HepG2 (cell line): ENCODE data around the gene SLC6A12. TPM values are rescaled to one million over a fixed set of nuclear protein-coding genes. Genes with fewer than 3 reads are reported as not detected.

Source experiments
- ATAC-seq: fragments of 200-7000 bp; cut with Tn5 transposase; 3 replicates; pipeline ENCODE4 v1.9.1; 2020; ENCODE audit warnings: mild to moderate bottlenecking, moderate library complexity
- BruUV-seq: library from RNA; stranded (reverse); fragments of 400-500 nt; replicated peaks from 2 replicates; lab custom pipeline; 2021; lab: Mats Ljungman, UMichigan
- CTCF ChIA-PET: fragments of 300-600 bp; formaldehyde crosslinking; extraction: SDS; loops from one replicate; lab custom pipeline; 2021; ENCODE audit warnings: low total read pairs, inconsistent platforms, low intra/inter-chr PET ratio; lab: Yijun Ruan, JAX
- POLR2A ChIA-PET: fragments of 350-600 bp; sonication (Branson Sonifier 250); formaldehyde crosslinking; loops from one replicate; lab custom pipeline; 2020; ENCODE audit warnings: antibody characterized with exemption, inconsistent platforms; lab: Yijun Ruan, JAX
- DNase-seq: peaks from one replicate; pipeline ENCODE4 v3.0.0-alpha.2; 2015; ENCODE audit warnings: low spot score
- FAIRE-seq: peaks from 3 replicates; lab custom pipeline; 2011; peaks lifted over from hg19 to GRCh38; lab: Jason Lieb, UNC
- H2AFZ ChIP-seq: one replicate; pipeline ENCODE4 v1.6.1; 2011; ENCODE audit warnings: low read length, inconsistent platforms
- H3K27ac ChIP-seq: fragments of 300-600 bp; 3 replicates; pipeline ENCODE4 v1.8.0; 2011; ENCODE audit warnings: mixed run types, mild to moderate bottlenecking, mixed read lengths, low read length, inconsistent platforms; ENCODE audit not compliant: insufficient read depth; ENCODE audit errors: extremely low read length
- H3K27me3 ChIP-seq, 2 experiments: fragments of 200-600 bp in 1 of 2; 2 replicates in 1 of 2; 3 replicates in 1 of 2; pipeline versions ENCODE4 v1.6.0 to v1.8.0; 2011; ENCODE audit warnings: low read length in 2 of 2, mild to moderate bottlenecking in 2 of 2, moderate library complexity in 2 of 2, inconsistent platforms in 1 of 2; ENCODE audit not compliant: insufficient read depth in 2 of 2, control insufficient read depth in 1 of 2
- H3K36me3 ChIP-seq, 2 experiments: fragments of 200-600 bp in 1 of 2; replicated peaks in 1 of 2; 2 replicates in 1 of 2; 3 replicates in 1 of 2; pipeline versions ENCODE4 v1.5.1 to v1.8.0; 2011; ENCODE audit warnings: low read length in 2 of 2, inconsistent platforms in 1 of 2; ENCODE audit not compliant: insufficient read depth in 2 of 2, control insufficient read depth in 1 of 2
- H3K4me1 ChIP-seq: 2 replicates; pipeline ENCODE4 v1.5.1; 2012; ENCODE audit warnings: low read length, inconsistent platforms; ENCODE audit not compliant: insufficient read depth
- H3K4me2 ChIP-seq: 2 replicates; pipeline ENCODE4 v1.6.0; 2011; ENCODE audit warnings: low read depth, low read length, inconsistent platforms
- H3K4me3 ChIP-seq, 3 experiments: fragments of 200-600 bp in 1 of 3; sonication (generic), shearing (Covaris generic) in 1 of 3; replicated peaks in 1 of 3; 2 replicates each; pipeline ENCODE4 v1.5.1; 2011 to 2016; ENCODE audit warnings: low read length in 3 of 3, inconsistent platforms in 2 of 3, low read depth in 2 of 3, mild to moderate bottlenecking in 2 of 3, control low read depth in 1 of 3, mixed read lengths in 1 of 3; ENCODE audit not compliant: insufficient read depth in 1 of 3
- H3K79me2 ChIP-seq: one replicate; pipeline ENCODE4 v1.6.1; 2011; ENCODE audit warnings: low read length, inconsistent platforms; ENCODE audit not compliant: insufficient read depth
- H3K9ac ChIP-seq: 2 replicates; pipeline ENCODE4 v1.6.0; 2011; ENCODE audit warnings: mild to moderate bottlenecking, low read depth, low read length, inconsistent platforms; ENCODE audit not compliant: insufficient read depth
- H3K9me3 ChIP-seq: 2 replicates; pipeline ENCODE4 v1.5.1; 2012; ENCODE audit warnings: mild to moderate bottlenecking, low read length
- H4K20me1 ChIP-seq: 2 replicates; pipeline ENCODE4 v1.6.0; 2011; ENCODE audit warnings: inconsistent platforms, mild to moderate bottlenecking, low read length, moderate library complexity; ENCODE audit not compliant: insufficient read depth
- ASH2L ChIP-seq: fragments of 300-600, 200-600 bp; sonication (generic); IDR thresholded peaks from 2 replicates; pipeline ENCODE4 v1.7.0; 2017; ENCODE audit warnings: low read depth, mild to moderate bottlenecking, moderate library complexity, mixed read lengths, low read length; ENCODE audit not compliant: insufficient read length
- ATM ChIP-seq: fragments of 450-650 bp; IDR thresholded peaks from 2 replicates; pipeline ENCODE4 v1.7.1; 2017; ENCODE audit warnings: mild to moderate bottlenecking, borderline replicate concordance
- CCAR2 ChIP-seq: fragments of 200-400 bp; formaldehyde crosslinking; optimal IDR thresholded peaks from 2 replicates; pipeline ENCODE3; 2018; ENCODE audit warnings: low read depth, mild to moderate bottlenecking, low read length, moderate library complexity
- CEBPG ChIP-seq: IDR thresholded peaks from 2 replicates; pipeline ENCODE4 v1.6.1; 2016
- CHCHD3 ChIP-seq: sonication (generic); formaldehyde crosslinking; IDR thresholded peaks from 2 replicates; pipeline ENCODE4 v1.8.0; 2022; ENCODE audit warnings: mild to moderate bottlenecking, missing genetic modification reagents, moderate library complexity
- CHD2 ChIP-seq: IDR thresholded peaks from 2 replicates; pipeline ENCODE4 v1.6.1; 2011; ENCODE audit warnings: low read depth, low read length, improper control_type of control experiment
- DPF2 ChIP-seq: sonication (generic); formaldehyde crosslinking; IDR thresholded peaks from 2 replicates; pipeline ENCODE4 v1.4.0; 2020; ENCODE audit warnings: mild to moderate bottlenecking, low read depth, missing genetic modification reagents, borderline replicate concordance
- RFXAP ChIP-seq: sonication (generic); formaldehyde crosslinking; IDR thresholded peaks from 2 replicates; pipeline ENCODE4 v1.4.0; 2020; ENCODE audit warnings: missing genetic modification reagents, borderline replicate concordance
- SETDB1 ChIP-seq: sonication (generic); formaldehyde crosslinking; IDR thresholded peaks from 2 replicates; pipeline ENCODE4 v1.5.1; 2020; ENCODE audit warnings: missing genetic modification reagents, mild to moderate bottlenecking, borderline replicate concordance
- TSC22D2 ChIP-seq: sonication (generic); formaldehyde crosslinking; IDR thresholded peaks from 2 replicates; pipeline ENCODE4 v1.5.1; 2020; ENCODE audit warnings: missing genetic modification reagents, mild to moderate bottlenecking, borderline replicate concordance
- ZFP90 ChIP-seq: sonication (generic); formaldehyde crosslinking; IDR thresholded peaks from 2 replicates; pipeline ENCODE4 v1.8.0; 2022; ENCODE audit warnings: missing genetic modification reagents, mild to moderate bottlenecking, inconsistent platforms, borderline replicate concordance
- ZNF101 ChIP-seq: sonication (generic); formaldehyde crosslinking; IDR thresholded peaks from 2 replicates; pipeline ENCODE4 v1.4.0; 2020; ENCODE audit warnings: mild to moderate bottlenecking, low read depth, missing genetic modification reagents, borderline replicate concordance
- ZNF33A ChIP-seq: sonication (generic); formaldehyde crosslinking; IDR thresholded peaks from 2 replicates; pipeline ENCODE4 v1.5.1; 2020; ENCODE audit warnings: missing genetic modification reagents, mild to moderate bottlenecking, moderate library complexity, borderline replicate concordance
- ZNF670 ChIP-seq: sonication (generic); formaldehyde crosslinking; IDR thresholded peaks from 2 replicates; pipeline ENCODE4 v1.8.0; 2022; ENCODE audit warnings: mild to moderate bottlenecking, missing genetic modification reagents, borderline replicate concordance
- WGBS: methylation state at CpG from one replicate; pipeline ENCODE4 v1.1.6; 2017; ENCODE audit warnings: low lambda C conversion rate; 5-methylcytosine and 5-hydroxymethylcytosine counted together
- in situ Hi-C: cut with HindIII; loops from 2 replicates; pipeline ENCODE4 v1.10.0; 2017; ENCODE audit warnings: low pct_unique_long_range_greater_than_20kb; ENCODE audit not compliant: extremely low pct_ligation_motif_present
- intact Hi-C: fragments of 100-400 bp; cut with micrococcal nuclease; formaldehyde crosslinking; loops from one replicate; pipeline ENCODE4 v1.10.0; 2022; ENCODE audit not compliant: unreplicated experiment
- polyA plus RNA-seq, 8 experiments: library from polyadenylated mRNA; depleted of rRNA in 3 of 8; stranded (reverse) in 7 of 8; unstranded in 1 of 8; fragments of >200 nt; fragmentation: Illumina TruSeq in 4 of 8; extraction: Trizol in 4 of 8; gene quantifications; 2 replicates each; pipeline versions ENCODE4 v1.2.1 to v1.2.3, GENCODE V29; 2011 to 2016; ENCODE audit warnings: low read depth in 4 of 8, missing spikeins in 1 of 8, mixed read lengths in 1 of 8; ENCODE audit not compliant: insufficient read depth in 1 of 8
- total RNA-seq, 5 experiments: library from RNA; depleted of rRNA; stranded (reverse); fragments of >200 nt; fragmentation: Illumina TruSeq; extraction: Trizol; gene quantifications; 2 replicates each; pipeline ENCODE4 v1.2.3, GENCODE V29; 2016; ENCODE audit warnings: low read depth in 1 of 5

Gene SLC6A12
- total and polyA plus RNA-seq, 2 of the 13 experiments (the other 11 are each of a cell fraction or from before 2014, with no cell fraction given) = 3.7 to 18.8 TPM

GRCh38 chr12:197911-198695 lies 15.9 kb downstream of the SLC6A12 start:
- Histone ChIP-seq H3K4me2 (no peak overlapping the region), H3K9me3 (no peaks in the 10 kb centered on the region), H3K4me1 (no peaks in the 10 kb centered on the region), H3K27ac (no peak overlapping the region), H3K9ac (no peak overlapping the region), H2AFZ (no peak overlapping the region), H3K79me2 (no peaks in the 10 kb centered on the region), H3K36me3 (no peaks in the 10 kb centered on the region), H4K20me1 (no peaks in the 10 kb centered on the region), H3K27me3 (no peaks in the 10 kb centered on the region; a peak in 1 of 5 replicates), H3K4me3 (no peak overlapping the region)
- no peak for FAIRE-seq
- 85% methylated on average over 11 of the region's 11 CpGs for WGBS
- intact Hi-C loops = no loop called here
- CTCF ChIA-PET = no interaction called here
- no peak for DNase-seq
- no peak for ATAC-seq
- POLR2A ChIA-PET = interaction anchor here (0.9 kb wide), 1 partner anchor 15 kb away, joined by 4 read pairs; no protein-coding TSS in a partner anchor
- in situ Hi-C loops = no loop called here
- no peak for TF ChIP-seq CEBPG (CRISPR knock-in tag)
- TF ChIP-seq ZNF33A (CRISPR knock-in tag) = no peak
- TF ChIP-seq SETDB1 (CRISPR knock-in tag) = no peak
- no peak for TF ChIP-seq ZNF670
- TF ChIP-seq CHD2 = no peak
- no peak for TF ChIP-seq CHCHD3 (CRISPR knock-in tag)
- no peak for TF ChIP-seq ASH2L
- no peak for TF ChIP-seq ZNF101
- TF ChIP-seq DPF2 (CRISPR knock-in tag) = no peak
- no peak for TF ChIP-seq CCAR2
- TF ChIP-seq TSC22D2 (CRISPR knock-in tag) = no peak
- no peak for TF ChIP-seq ZFP90 (CRISPR knock-in tag)
- TF ChIP-seq ATM = no peak
- TF ChIP-seq RFXAP (CRISPR knock-in tag) = no peak
- BruUV-seq = no TSS peak
